GM18873 (cell line): ENCODE data around the gene BRAP.
"Not testable (repeated sequence)": the region's sequence is repeated elsewhere in the genome, so short reads cannot be mapped to it uniquely, and the experiment has no call there.

ENCODE experiments used
- ATAC-seq: cut with Tn5 transposase; IDR thresholded peaks from one replicate; pipeline ENCODE4 v1.9.1; 2021; ENCODE audit warnings: mild to moderate bottlenecking, moderate library complexity, moderate number of reproducible peaks; ENCODE audit not compliant: unreplicated experiment, low FRiP score

The BRAP gene

DNA sequence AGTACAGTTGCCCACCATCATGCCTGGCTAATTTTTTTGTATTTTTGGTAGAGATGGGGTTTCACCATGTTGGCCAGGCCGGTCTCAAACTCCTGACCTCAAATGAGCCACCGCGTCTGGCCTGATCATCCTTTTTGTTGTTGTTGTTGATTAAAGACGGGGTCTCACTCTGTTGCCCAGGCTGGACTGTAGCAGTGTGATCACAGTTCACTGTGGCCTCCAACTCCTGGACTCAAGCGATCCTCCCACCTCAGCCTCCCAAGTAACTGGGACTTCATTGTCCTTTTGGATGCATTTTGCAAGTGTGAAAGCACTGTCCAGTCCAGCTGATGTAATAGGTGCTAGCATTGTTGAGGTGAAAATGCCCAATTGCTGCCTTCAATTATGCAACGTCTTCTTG is 59.5 kb downstream of the BRAP start:
- ATAC-seq, result no peak

DNA sequence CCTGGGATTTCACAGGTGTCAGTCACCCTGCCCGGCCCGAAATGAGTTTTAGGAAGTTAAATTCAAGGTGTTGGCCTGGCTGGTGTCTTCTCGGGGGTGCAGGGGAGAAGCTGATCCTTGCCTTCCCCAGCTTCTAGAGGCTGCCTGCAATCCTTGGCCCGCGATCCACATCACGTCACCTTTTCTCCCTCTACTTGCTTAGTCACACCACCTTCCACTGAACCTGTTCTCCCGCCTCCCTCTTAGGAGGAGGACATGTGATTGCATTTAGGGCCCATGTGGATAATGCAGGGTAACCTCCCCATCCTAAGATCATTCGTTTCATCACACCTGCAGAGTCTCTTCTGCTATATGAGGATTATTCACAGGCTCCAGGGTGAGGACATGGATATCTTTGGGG is 61.2 kb downstream of the BRAP start:
- no peak for ATAC-seq

DNA sequence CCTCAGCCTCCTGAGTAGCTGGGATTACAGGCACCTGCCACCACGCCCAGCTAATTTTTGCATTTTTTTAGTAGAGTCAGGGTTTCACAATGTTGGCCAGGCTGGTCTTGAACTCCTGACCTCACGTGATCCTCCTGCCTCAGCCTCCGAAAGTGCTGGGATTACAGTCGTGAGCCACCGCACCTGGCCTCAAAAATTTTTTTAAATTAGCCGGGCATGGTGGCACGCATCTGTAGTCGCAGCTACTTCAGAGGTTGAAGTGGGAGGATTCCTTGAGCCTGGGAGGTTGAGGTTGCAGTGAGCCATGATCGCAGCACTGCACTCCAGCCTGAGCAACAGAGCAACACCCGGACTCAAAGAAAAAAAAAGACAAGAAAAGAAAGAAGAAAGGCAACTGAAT is 67.9 kb downstream of the BRAP start:
- not testable (repeated sequence) for ATAC-seq

DNA sequence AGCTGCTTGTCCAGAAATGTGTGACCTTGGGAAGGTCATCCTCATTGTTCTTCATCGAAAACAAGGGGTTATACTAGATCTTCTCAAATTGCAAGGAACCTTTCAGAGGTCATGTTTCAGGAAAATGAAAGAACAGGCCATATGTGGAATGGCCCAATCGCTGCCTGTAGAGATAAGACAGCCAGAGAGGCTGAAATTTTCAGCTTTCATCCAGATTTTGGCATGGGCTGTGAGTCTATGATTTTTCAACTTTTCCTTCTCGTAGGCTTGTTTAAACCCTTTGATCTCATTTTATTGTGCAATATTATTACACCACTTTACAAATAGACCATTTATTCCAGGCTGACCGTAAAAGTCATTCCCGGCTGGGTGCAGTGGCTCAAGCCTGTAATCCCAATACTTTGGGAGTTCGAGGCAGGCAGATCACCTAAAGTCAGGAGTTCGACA is 69.6 kb downstream of the BRAP start:
- no peak for ATAC-seq

DNA sequence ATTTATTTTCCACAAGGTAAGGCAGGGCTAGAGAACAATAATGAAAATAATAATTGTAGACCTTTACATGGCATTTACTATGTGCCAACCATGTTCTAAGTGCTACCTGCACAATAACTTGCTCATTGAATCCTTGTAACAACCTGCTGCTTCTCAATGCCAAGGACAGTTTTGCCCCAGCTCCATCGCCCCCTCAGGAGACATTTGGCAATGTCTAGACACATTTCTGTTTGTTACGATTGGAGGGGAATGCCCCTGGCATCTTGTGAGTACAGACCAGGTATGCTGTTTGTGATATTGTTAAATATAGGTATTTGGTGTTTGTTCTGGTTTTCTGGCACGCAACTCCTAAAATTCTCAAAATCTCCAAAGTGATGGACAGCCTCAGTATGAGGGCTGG is 78.5 kb downstream of the BRAP start:
- ATAC-seq, result no peak

DNA sequence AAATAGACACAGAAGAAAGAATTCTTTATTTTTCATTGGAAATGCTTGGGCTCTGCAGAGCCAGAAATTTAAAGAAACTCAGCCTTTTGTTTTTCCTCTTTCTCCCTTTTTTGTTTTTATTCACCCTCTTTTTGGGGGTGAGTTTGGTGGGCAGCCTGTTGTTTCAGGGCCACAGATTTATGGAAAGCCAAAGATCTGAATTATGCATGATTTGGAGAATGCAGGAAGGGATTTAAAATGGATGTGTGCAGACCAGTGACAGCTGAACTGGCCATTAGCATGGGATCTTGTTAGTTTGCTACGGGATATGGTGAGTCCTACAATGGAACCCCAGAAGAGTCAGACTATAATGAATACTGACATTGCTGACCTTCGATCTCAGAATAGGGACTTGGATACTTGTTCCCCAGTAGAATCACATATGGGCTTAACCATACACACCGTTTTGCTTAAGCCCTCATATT is 79.0 kb downstream of the BRAP start:
- no peak for ATAC-seq

DNA sequence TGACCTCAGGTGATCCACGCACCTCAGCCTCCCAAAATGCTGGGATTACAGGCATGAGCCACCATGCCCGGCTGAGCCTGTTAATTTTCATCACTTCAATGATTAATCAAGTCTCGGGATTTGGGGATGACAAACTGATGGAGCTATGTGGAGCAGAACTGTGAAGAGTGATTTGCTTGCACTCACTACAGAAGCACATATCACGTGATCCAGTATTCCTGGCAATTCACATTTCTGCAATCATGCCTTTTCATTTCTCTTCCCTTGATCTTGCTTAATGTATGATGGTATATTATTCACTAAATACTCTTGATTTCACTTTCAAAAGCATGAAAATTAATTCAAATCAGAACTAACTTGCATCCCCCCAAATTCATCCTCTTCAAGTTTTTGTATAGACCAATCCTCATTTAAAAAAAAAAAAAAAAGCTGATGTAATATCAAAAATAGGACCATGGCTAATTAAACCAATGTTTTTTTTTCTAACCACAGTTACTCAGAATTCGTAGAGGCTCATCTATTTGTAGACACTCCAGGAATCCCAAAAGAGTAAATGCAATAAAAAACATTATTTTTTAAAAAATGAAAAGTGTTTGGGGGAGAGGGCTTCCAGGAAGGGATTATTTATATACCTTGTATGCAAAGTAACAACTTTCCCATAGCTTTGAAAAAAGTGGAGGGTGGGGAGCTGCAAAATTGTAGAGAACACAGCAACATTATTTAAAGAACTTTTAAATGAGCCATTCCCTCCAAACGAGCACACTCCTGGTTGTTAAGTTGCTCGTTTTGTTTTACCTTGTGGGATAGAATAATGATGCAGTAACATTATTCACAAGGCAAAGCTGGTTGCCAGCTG is 79.6 kb downstream of the BRAP start:
- no peak for ATAC-seq

DNA sequence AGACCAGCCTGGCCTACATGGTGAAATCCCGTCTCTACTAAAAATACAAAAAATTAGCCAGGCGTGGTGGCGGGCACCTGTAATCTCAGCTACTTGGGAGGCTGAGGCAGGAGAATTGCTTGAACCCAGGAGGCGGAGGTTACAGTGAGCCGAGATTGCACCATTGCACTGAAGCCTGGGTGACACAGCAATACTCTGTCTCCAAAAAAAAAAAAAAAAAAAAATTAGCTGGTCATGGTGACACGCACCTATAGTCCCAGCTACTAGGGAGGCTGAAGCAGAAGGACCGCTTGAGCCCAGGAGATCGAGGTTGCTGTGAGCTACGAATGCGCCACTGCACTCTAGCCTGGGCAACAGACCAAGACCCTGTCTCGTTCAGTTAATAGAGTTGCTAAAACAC is 82.9 kb downstream of the BRAP start:
- not testable (repeated sequence) for ATAC-seq

DNA sequence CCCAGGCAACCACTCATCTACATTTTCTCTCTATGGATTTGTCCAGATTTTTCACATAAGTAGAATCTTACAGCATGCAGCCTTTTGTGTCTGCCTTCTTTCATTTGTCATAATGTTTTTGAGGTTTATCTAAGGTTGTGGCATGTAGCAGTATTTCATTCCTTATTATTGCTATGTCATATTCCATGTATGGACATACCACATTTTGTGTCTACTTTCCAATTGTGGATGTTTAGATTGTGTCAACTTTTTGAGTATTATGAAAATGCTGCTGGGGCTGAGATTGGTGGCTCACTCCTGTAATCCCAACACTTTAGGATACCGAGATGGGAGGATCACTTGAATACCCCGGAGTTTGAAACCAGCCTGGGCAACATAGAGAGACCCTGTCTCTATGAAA is 83.4 kb downstream of the BRAP start:
- ATAC-seq, result no peak

DNA sequence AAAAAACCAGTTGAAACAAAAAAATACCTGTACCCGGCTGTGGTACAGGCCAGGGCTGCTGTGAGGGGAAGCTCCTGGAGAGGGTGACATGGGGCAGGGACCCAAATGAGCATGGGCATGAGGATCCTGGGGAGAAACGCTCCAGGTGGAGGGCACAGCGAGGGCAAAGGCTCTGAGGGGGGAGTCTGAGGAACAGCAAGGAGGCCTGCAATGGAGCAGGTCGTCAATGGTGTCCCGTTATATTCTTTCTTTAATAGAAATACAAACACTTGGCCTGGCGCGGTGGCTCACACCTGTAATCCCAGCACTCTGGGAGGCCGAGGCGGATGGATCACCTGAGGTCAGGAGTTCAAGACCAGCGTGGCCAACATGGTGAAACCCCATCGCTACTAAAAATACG is 84.8 kb downstream of the BRAP start:
- ATAC-seq, result not testable (repeated sequence)

DNA sequence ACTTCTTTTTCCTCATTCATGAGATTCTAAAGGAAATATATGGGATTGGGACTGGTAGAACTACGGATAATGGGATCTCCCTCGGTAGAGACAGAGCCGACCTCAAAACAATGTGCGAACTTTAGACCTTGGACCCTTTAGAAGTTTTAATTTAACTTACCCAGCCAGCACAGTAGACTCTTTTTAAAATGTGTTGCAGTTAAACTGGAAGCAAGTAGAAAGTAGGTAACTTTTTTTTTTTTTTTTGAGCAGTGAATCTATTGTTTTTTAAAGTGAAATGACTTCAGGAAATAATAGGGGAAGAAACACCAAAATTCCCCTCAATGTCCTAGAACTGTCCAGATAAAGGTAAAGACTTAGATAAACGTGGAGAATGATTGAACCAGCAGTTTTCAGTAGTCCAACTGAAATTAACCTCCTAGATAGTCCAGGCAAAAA is 85.5 kb downstream of the BRAP start:
- ATAC-seq, result no peak

DNA sequence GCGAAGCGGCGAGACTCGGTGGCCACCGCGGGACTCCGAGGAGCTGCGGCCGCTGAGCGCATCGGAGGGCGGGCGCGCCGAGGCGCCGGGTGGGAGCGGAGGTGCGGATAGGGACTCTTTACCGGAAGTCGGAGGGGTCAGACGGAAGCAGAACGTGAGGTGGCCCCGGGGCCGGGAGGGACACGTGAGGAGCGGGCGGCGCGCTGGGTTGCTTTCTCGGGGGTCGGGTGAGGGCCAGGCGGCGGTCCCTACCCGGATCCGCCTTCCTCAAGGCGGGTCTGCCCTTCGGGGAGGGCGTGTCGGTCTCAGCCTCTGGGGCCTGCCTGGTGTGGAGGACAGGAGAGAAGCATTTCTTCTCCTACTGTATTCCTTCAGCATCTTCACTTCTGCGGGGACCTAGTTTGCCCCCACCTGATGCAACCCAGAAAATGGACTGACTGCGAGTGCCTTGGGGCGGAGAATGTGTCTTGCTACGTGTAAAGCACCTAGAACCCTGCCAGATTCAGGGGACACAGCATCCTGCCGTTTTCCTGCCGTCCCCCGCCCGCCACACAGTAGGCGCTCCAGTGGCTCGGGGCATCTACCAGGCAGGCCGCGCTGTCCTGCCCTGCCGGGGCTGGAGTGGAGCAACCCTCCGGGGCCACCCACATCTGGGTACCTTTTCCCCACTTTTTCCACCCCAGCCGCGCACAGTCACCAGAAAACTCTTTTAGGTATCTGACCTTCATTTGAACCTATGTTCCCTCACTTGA is 86.1 kb downstream of the BRAP start:
- ATAC-seq, result no peak

DNA sequence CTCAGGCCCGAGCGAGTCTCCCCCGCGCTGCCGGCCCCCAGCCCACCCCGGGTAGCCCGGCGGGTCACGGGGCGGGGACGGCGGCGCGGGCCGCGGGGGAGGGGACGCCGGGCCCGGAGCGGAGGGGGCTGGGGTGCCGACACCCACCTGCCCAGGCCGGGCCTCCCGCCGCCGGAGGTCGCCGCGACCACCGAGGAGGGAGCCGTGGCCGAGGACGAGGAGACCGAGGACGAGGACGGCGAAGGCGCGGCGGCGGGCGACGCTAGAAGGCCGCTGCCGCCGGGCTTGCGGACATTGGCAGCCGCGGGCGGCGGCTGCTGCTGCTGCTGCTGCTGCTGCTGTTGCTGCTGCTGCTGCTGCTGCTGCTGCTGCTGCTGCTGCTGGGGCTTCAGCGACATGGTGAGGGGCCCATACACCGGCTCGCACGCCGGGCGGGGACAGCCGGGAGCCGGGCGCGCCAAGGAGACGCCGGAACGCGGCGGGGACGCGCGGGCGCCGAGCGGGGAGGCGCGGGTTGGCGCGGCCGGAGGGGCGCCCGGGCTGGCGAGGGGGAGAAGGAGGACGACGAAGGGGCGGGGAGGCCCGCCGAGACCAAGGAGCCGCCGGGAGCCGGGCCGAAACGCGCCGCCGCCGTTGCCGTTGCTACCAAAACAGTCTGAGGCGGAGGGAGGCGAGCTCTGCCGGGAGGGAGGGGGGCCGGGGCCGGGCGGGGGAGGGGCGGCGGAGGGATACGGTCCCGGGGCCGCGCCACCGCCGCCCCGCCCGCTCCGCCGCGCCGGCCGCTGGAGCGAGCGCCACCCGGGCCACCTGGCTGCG is 86.9 kb downstream of the BRAP start, which contains the start of gene ATXN2:
TSS of gene ATXN2 (minus strand) at position 679 of the 816 bp plus-strand sequence. CDS start at position 398, 281 bp downstream.
- no peak for ATAC-seq

DNA sequence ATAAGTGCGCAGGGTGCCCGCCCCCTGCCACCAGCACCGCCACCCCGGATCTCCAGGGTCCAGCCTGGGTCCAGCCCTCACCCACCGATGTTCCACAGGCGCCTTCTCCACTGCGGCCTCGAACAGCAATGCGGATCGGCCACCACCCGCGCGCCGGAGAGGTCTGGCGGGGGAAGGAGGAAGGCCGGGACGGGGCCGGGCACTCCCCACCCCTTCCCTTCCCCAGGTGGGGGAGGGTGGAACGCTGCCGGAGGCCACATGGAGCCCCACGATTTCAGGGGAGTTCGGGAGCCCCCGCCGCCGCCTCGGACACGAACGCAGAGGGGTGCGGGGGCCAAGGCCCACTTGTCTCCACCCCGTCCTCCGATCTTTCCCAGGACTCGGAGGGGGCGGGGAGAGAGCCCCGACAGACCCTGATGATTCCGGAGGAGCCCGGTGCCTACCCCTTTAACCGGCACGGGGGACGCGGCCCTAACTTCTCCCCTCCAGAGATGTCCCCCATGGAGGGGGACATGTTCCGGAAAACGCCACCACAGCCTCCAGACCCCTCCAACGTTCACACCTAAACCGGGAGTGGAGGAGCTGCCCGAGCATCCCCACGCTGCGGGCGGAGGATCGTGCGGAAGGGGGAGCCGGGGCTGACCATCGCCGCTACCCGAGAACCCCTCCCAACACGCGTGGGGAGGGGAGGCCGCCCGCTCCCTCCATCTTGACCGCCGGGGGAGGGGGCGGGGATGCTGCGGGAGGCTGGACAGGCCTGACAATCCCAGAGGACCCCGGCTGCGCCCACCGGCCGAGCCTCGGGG is 87.7 kb downstream of the BRAP start:
- no peak for ATAC-seq

DNA sequence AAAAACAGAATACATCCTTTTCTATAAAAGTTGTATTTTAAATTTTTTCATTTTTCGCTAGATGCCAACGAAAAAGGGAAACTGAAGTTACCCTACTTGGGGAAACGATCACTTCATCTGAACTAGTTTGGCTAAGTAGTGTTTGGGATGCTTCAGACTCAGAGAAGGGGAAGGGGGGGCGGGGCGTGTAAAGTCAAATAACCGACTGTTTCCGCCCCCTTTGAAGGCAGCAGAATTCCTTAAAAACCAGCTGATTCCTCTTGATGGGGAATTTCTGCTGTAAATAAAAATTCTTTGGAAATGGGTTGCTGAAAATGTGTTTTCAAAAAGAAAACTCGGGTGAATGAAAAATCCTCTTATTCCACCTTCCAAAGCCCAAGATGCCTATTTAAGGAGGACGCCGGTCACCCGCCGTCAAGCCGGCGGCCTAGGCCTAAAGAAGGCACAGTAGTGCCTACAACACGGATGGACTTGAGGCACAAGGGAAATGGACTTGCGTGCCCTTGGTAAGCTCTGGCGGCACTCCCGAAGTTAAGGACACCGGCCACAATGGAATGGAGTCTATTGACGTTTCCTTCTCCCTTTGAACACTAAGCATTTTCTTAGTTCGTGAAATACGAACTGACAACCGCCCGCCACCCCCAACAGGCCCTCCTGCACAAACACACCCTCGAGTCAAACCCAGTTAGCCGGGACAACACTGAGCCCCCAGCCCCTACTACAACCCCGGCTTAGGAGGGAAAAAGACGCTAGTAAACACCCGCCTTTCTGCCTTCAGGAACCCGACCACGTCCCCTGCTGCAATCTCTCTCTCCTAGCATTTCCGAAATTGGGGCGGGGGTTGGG is 88.5 kb downstream of the BRAP start:
- ATAC-seq, result no peak

DNA sequence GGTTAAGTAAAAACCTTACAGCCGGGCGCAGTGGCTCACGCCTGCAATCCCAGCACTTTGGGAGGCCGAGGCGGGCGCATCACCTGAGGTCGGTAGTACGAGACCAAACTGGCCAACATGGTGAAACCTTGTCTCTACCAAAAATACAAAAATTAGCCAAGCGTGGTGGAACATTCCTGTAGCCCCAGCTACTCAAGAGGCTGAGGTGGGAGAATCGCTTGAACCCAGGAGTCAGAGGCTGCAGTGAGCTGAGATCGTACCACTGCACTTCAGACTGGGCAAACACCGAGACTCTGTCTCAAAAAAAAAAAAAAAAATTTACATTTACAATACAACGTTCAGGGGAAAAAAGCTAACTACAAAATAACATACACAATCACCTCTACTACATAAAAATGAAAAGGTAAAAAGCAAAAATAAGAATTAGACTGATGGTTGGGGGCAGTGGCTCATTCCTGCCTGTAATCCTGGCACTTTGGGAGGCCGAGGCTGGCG is 90.4 kb downstream of the BRAP start:
- not testable (repeated sequence) for ATAC-seq
